Ishikawa (cell line): Measurements from ENCODE around the gene VTN.

Source experiments
- CEBPB ChIP-seq: IDR thresholded peaks from 2 replicates; pipeline ENCODE4 v1.6.1; 2012
- CREB1 ChIP-seq: IDR thresholded peaks from 2 replicates; pipeline ENCODE4 v1.6.1; 2012; ENCODE audit warnings: low read depth
- EGR1 ChIP-seq: IDR thresholded peaks from 2 replicates; pipeline ENCODE4 v1.6.1; 2012
- EP300 ChIP-seq: IDR thresholded peaks from 2 replicates; pipeline ENCODE4 v1.6.1; 2012; ENCODE audit warnings: borderline replicate concordance
- FOXM1 ChIP-seq: IDR thresholded peaks from 2 replicates; pipeline ENCODE4 v1.6.1; 2012; ENCODE audit warnings: low read depth, borderline replicate concordance
- NFIC ChIP-seq: IDR thresholded peaks from 2 replicates; pipeline ENCODE4 v1.6.1; 2012
- RAD21 ChIP-seq: IDR thresholded peaks from 2 replicates; pipeline ENCODE4 v1.6.1; 2012; ENCODE audit warnings: low read depth
- REST ChIP-seq: IDR thresholded peaks from 2 replicates; pipeline ENCODE4 v1.6.1; 2012; ENCODE audit warnings: low read depth, mild to moderate bottlenecking
- TAF1 ChIP-seq: IDR thresholded peaks from 2 replicates; pipeline ENCODE4 v1.6.1; 2012; ENCODE audit warnings: low read depth, mild to moderate bottlenecking
- TCF12 ChIP-seq: IDR thresholded peaks from 2 replicates; pipeline ENCODE4 v1.6.1; 2012; ENCODE audit warnings: low read depth
- TEAD4 ChIP-seq: IDR thresholded peaks from 2 replicates; pipeline ENCODE4 v1.6.1; 2012
- YY1 ChIP-seq: IDR thresholded peaks from 2 replicates; pipeline ENCODE4 v1.6.1; 2012; ENCODE audit warnings: low read depth
- ZBTB7A ChIP-seq: IDR thresholded peaks from 2 replicates; pipeline ENCODE4 v1.6.1; 2012; ENCODE audit warnings: low read depth
- TF ChIP-seq, protein P1 (sequence below): IDR thresholded peaks from 2 replicates; pipeline ENCODE4 v1.6.1; 2012
- TF ChIP-seq, protein P2 (sequence below): IDR thresholded peaks from 2 replicates; pipeline ENCODE4 v1.6.1; 2012

The VTN gene

GRCh38 chr17:28370744-28371103 is 617 bp upstream of the VTN start:
- no peak for TF ChIP-seq REST
- TF ChIP-seq, protein P1, sequence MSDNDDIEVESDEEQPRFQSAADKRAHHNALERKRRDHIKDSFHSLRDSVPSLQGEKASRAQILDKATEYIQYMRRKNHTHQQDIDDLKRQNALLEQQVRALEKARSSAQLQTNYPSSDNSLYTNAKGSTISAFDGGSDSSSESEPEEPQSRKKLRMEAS: no peak
- no peak for TF ChIP-seq TAF1
- no peak for TF ChIP-seq RAD21
- no peak for TF ChIP-seq CEBPB
- no peak for TF ChIP-seq YY1
- TF ChIP-seq EGR1: no peak
- TF ChIP-seq, protein P2, sequence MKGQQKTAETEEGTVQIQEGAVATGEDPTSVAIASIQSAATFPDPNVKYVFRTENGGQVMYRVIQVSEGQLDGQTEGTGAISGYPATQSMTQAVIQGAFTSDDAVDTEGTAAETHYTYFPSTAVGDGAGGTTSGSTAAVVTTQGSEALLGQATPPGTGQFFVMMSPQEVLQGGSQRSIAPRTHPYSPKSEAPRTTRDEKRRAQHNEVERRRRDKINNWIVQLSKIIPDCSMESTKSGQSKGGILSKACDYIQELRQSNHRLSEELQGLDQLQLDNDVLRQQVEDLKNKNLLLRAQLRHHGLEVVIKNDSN: no peak
- TF ChIP-seq TEAD4: no peak
- TF ChIP-seq TCF12: no peak
- no peak for TF ChIP-seq NFIC
- no peak for TF ChIP-seq FOXM1
- TF ChIP-seq EP300: no peak
- no peak for TF ChIP-seq ZBTB7A
- no peak for TF ChIP-seq CREB1

DNA sequence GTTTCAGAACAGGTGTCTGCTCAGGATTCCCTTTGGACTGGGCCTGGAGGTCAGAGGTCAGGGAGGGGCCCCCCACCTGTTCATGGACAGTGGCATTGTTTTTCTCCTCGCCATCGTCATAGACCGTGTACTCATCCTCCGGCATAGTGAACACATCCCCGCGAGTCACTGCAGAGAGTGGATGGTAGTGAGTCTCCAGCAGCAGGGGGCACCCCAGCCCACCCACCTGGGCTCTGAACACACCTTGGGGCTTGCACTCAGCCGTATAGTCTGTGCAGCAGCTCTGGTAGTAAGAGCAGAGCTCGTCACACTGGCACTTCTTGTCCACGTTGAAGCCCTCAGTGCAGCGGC is 448 bp downstream of the VTN start:
- TF ChIP-seq, protein P1: no peak
- TF ChIP-seq TCF12: no peak
- TF ChIP-seq EGR1: no peak
- TF ChIP-seq CREB1: no peak
- no peak for TF ChIP-seq ZBTB7A
- no peak for TF ChIP-seq CEBPB
- no peak for TF ChIP-seq REST
- TF ChIP-seq YY1: no peak
- no peak for TF ChIP-seq TEAD4
- TF ChIP-seq EP300: no peak
- no peak for TF ChIP-seq NFIC
- TF ChIP-seq TAF1: no peak
- no peak for TF ChIP-seq FOXM1
- no peak for TF ChIP-seq RAD21
- TF ChIP-seq, protein P2: no peak

DNA sequence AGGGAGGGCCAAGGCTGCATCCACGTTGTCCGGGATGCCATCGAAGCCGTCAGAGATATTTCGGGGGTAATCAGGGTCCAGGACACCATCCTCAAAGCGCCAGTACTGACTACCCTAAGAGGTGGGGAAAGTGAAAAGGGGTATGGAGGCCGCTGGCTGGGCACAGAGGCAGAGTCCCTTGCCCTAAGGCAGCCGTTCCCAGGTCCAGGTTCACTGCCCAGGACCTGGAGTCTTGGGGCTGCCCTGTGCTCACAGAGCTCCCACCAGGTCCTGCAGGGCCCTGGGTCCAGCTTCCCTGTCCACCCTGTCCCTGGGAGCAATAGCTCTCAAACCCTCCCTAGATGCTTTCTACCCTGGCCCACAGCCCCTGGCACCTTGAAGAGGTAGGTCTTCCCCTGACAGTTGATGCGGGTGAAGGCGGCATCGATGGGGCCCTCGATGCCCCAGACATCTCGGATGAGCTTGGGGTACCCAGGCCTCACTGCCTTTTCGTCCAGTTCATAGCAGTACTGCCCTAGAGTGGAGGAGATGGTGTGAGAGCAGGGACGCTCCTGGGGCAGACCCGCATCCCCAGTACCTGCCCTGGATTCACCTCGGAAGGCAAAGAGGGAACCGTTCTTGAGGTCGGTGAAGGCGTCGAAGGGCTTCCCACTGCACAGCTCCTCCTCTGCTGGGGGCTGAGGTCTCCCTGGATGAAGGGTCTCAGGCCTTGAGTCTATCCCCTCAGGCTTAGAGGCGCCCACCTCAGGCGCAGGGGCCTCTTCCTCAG is 1.0 kb downstream of the VTN start:
- TF ChIP-seq NFIC: no peak
- no peak for TF ChIP-seq CREB1
- TF ChIP-seq, protein P2: no peak
- TF ChIP-seq CEBPB: no peak
- no peak for TF ChIP-seq YY1
- no peak for TF ChIP-seq TCF12

DNA sequence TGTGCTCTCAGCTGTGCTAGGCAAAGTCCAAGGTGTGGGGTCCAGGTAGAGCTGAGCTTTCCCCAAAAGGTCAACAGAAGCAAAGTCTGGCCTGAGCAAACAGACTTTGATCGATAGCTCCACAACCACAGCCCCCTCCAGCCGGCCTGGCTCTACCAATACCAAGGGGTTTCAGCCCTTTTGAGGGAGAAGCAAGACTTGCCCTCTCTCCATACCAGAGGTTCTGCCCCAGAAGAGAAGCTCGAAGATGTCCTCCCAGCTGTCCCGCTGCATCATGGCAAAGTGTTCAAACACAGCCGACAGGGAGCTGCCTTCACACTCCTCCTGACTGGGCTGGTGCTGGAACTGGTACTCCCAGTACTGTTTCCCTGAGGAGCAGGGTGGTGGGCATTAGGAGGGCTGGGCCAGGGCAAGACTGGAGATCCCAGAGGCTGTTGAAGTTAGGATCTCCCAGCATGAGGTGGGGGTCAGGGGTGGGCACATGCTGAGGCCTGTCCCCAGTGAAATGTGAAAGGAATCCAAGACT is 1.7 kb downstream of the VTN start:
- TF ChIP-seq EP300: no peak
- TF ChIP-seq NFIC: no peak
- no peak for TF ChIP-seq EGR1
- no peak for TF ChIP-seq CREB1
- no peak for TF ChIP-seq TEAD4
- TF ChIP-seq ZBTB7A: no peak

DNA sequence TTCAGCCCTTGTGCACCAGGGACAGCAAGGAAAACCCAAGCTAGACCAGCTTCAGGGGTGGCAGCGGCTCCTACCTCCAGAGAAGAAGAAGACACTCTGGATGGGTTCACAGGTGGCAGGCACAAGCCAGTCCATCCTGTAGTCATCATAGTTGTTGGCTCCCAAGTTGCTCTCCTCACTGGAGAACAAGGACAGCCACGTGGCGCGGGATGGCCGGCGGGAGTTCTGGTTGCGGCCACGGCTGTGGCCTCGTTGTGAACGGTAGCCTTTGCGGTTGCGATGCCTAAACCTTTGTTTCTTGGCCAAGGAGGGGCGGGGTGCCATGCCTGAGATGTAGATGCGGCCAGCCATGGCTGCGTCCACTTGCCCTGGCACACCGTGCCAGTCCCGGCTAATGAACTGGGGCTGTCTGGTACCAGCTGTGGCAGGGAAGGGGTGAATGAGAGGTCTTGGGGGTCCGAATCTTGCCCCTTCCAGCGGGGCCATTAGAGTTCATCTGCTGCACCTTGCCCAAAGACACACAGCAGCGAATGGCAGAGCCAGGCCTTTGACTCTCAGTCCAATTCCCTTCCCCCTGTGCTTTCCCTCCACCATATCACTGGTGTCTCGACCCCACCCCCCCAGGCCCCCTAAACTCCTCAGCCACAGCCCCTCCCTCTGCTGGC is 2.3 kb downstream of the VTN start:
- TF ChIP-seq, protein P1: no peak
- TF ChIP-seq TAF1 (no peak), ZBTB7A (no peak), EP300 (no peak), EGR1 (no peak), FOXM1 (no peak), REST (no peak), RAD21 (no peak), TEAD4 (no peak), NFIC (no peak), CEBPB (no peak), YY1 (no peak), CREB1 (no peak), TCF12 (no peak)
- TF ChIP-seq, protein P2: no peak
